H9 (cell line): ENCODE measurements around the gene KIF5A. TPM values are rescaled to one million over a fixed set of nuclear protein-coding genes. Genes with fewer than 3 reads are reported as not detected.

Experiments used
- DNase-seq: peaks from one replicate; pipeline ENCODE4 v3.0.0-alpha.2; 2017
- H2AFZ ChIP-seq: one replicate; pipeline ENCODE4 v1.6.1; 2013; ENCODE audit warnings: mild to moderate bottlenecking, low read length, control low read depth, moderate library complexity
- H2AK5ac ChIP-seq: 2 replicates; pipeline ENCODE4 v1.6.1; 2013; ENCODE audit warnings: low read length, control low read depth, mixed read lengths; ENCODE audit not compliant: insufficient read length
- H2BK120ac ChIP-seq: one replicate; pipeline ENCODE4 v1.6.1; 2013; ENCODE audit warnings: low read depth, mild to moderate bottlenecking, low read length, control low read depth, inconsistent platforms; ENCODE audit not compliant: poor library complexity, severe bottlenecking
- H2BK12ac ChIP-seq: 2 replicates; pipeline ENCODE4 v1.6.1; 2013; ENCODE audit warnings: low read length, control low read depth, mixed read lengths, low read depth; ENCODE audit not compliant: insufficient read length
- H2BK15ac ChIP-seq: 2 replicates; pipeline ENCODE4 v1.6.1; 2013; ENCODE audit warnings: low read depth, low read length, control low read depth
- H2BK20ac ChIP-seq: one replicate; pipeline ENCODE4 v1.6.1; 2013; ENCODE audit warnings: low read depth, mild to moderate bottlenecking, low read length, control low read depth, inconsistent platforms; ENCODE audit not compliant: poor library complexity, severe bottlenecking
- H2BK5ac ChIP-seq: 2 replicates; pipeline ENCODE4 v1.6.1; 2013; ENCODE audit warnings: low read length, control low read depth, mixed read lengths; ENCODE audit not compliant: insufficient read length
- H3K14ac ChIP-seq: 2 replicates; pipeline ENCODE4 v1.6.1; 2013; ENCODE audit warnings: low read length, control low read depth; ENCODE audit not compliant: insufficient read depth
- H3K18ac ChIP-seq: 2 replicates; pipeline ENCODE4 v1.6.1; 2013; ENCODE audit warnings: low read depth, mild to moderate bottlenecking, mixed read lengths, low read length, control low read depth; ENCODE audit not compliant: insufficient read length
- H3K23ac ChIP-seq: 2 replicates; pipeline ENCODE4 v1.6.1; 2013; ENCODE audit warnings: low read length, control low read depth, mixed read lengths, low read depth; ENCODE audit not compliant: insufficient read length
- H3K23me2 ChIP-seq: 2 replicates; pipeline ENCODE4 v1.6.1; 2013; ENCODE audit warnings: low read depth, mild to moderate bottlenecking, mixed read lengths, low read length, control low read depth; ENCODE audit not compliant: insufficient read length, poor library complexity, severe bottlenecking
- H3K27ac ChIP-seq: 2 replicates; pipeline ENCODE4 v1.5.1; 2013; ENCODE audit warnings: low read length, control low read depth, mixed read lengths, low read depth; ENCODE audit not compliant: insufficient read length
- H3K27me3 ChIP-seq: 2 replicates; pipeline ENCODE4 v1.6.1; 2013; ENCODE audit warnings: low read length, control low read depth, inconsistent platforms; ENCODE audit not compliant: insufficient read depth
- H3K4ac ChIP-seq: 2 replicates; pipeline ENCODE4 v1.6.1; 2013; ENCODE audit warnings: low read depth, mild to moderate bottlenecking, control low read depth, inconsistent platforms, low read length, moderate library complexity
- H3K4me1 ChIP-seq: 2 replicates; pipeline ENCODE4 v1.6.1; 2013; ENCODE audit warnings: low read length, control low read depth, inconsistent platforms; ENCODE audit not compliant: insufficient read depth
- H3K4me2 ChIP-seq: 2 replicates; pipeline ENCODE4 v1.6.1; 2013; ENCODE audit warnings: low read length, control low read depth, mixed read lengths; ENCODE audit not compliant: insufficient read length, insufficient read depth
- H3K56ac ChIP-seq: 2 replicates; pipeline ENCODE4 v1.6.1; 2013; ENCODE audit warnings: low read depth, mild to moderate bottlenecking, mixed read lengths, low read length, control low read depth; ENCODE audit not compliant: insufficient read length
- H3K79me1 ChIP-seq: 2 replicates; pipeline ENCODE4 v1.6.1; 2013; ENCODE audit warnings: low read depth, mild to moderate bottlenecking, moderate library complexity, low read length, control low read depth, inconsistent platforms; ENCODE audit not compliant: insufficient read depth, poor library complexity, severe bottlenecking
- H3K79me2 ChIP-seq: 2 replicates; pipeline ENCODE4 v1.6.1; 2013; ENCODE audit warnings: low read length, control low read depth, inconsistent platforms; ENCODE audit not compliant: insufficient read depth
- H3K9ac ChIP-seq: 2 replicates; pipeline ENCODE4 v1.6.1; 2013; ENCODE audit warnings: low read length, control low read depth, mixed read lengths; ENCODE audit not compliant: insufficient read length; ENCODE audit errors: extremely low read depth
- H3K9me3 ChIP-seq: one replicate; pipeline ENCODE4 v1.6.1; 2013; ENCODE audit warnings: low read depth, low read length, inconsistent platforms; ENCODE audit not compliant: control insufficient read depth
- H3T11ph ChIP-seq: one replicate; pipeline ENCODE4 v1.6.1; 2013; ENCODE audit warnings: mild to moderate bottlenecking, low read length, control low read depth, inconsistent platforms
- H4K20me1 ChIP-seq: one replicate; pipeline ENCODE4 v1.6.1; 2013; ENCODE audit not compliant: control insufficient read depth, insufficient read length, insufficient read depth
- H4K5ac ChIP-seq: 2 replicates; pipeline ENCODE4 v1.6.1; 2013; ENCODE audit warnings: low read depth, mild to moderate bottlenecking, mixed read lengths, low read length, control low read depth; ENCODE audit not compliant: insufficient read length
- H4K8ac ChIP-seq: replicated peaks from 2 replicates; pipeline ENCODE4 v1.6.1; 2013; ENCODE audit warnings: low read length, control low read depth, mixed read lengths, low read depth; ENCODE audit not compliant: insufficient read length
- H4K91ac ChIP-seq: 2 replicates; pipeline ENCODE4 v1.6.1; 2013; ENCODE audit warnings: low read depth, mild to moderate bottlenecking, moderate library complexity, mixed read lengths, low read length, control low read depth; ENCODE audit not compliant: insufficient read length
- H3K27ac Mint-ChIP-seq, 3 experiments: 2 replicates in 2 of 3; 3 replicates in 1 of 3; pipeline ENCODE4 v1.8.0; 2020 to 2021; ENCODE audit warnings: mixed read lengths in 3 of 3, mild to moderate bottlenecking in 1 of 3, moderate library complexity in 1 of 3
- H3K27me3 Mint-ChIP-seq: 2 replicates; pipeline ENCODE4 v1.8.0; 2021; ENCODE audit warnings: low read depth, mild to moderate bottlenecking, moderate library complexity, mixed read lengths
- H3K36me3 Mint-ChIP-seq, 3 experiments: 2 replicates in 2 of 3; 3 replicates in 1 of 3; pipeline ENCODE4 v1.8.0; 2020 to 2021; ENCODE audit warnings: low read depth in 3 of 3, mixed read lengths in 3 of 3; ENCODE audit not compliant: insufficient read depth in 1 of 3
- H3K4me1 Mint-ChIP-seq, 2 experiments: 2 replicates each; pipeline ENCODE4 v1.8.0; 2020; ENCODE audit warnings: mixed read lengths in 2 of 2
- H3K4me3 Mint-ChIP-seq, 2 experiments: 2 replicates in 1 of 2; 3 replicates in 1 of 2; pipeline ENCODE4 v1.8.0; 2020 to 2021; ENCODE audit warnings: mild to moderate bottlenecking in 2 of 2, mixed read lengths in 2 of 2, moderate library complexity in 1 of 2
- H3K9me3 Mint-ChIP-seq, 2 experiments: 2 replicates in 1 of 2; 3 replicates in 1 of 2; pipeline ENCODE4 v1.8.0; 2020; ENCODE audit warnings: mild to moderate bottlenecking in 2 of 2, mixed read lengths in 2 of 2, moderate library complexity in 1 of 2
- WGBS: extraction: QIAGEN DNeasy Blood & Tissue Kit; methylation state at CpG from one replicate; pipeline ENCODE4 v1.1.7; 2013; ENCODE audit warnings: missing lambda C conversion rate, low lambda C conversion rate, mixed read lengths; ENCODE audit not compliant: insufficient read length; ENCODE audit errors: extremely low coverage; 5-methylcytosine and 5-hydroxymethylcytosine counted together
- total RNA-seq: library from RNA; stranded (reverse); gene quantifications from 2 replicates; pipeline ENCODE4 v1.2.1, GENCODE V29; 2021
- TF ChIP-seq, protein P1 (sequence below): fragments of 200-600 bp; sonication (generic); conservative IDR thresholded peaks from 3 replicates; pipeline ENCODE4 v1.8.0; 2021; ENCODE audit warnings: antibody characterized with exemption, mild to moderate bottlenecking

The KIF5A gene
- total RNA-seq, 1 experiment from 2014 or later, result 18.5 TPM

DNA sequence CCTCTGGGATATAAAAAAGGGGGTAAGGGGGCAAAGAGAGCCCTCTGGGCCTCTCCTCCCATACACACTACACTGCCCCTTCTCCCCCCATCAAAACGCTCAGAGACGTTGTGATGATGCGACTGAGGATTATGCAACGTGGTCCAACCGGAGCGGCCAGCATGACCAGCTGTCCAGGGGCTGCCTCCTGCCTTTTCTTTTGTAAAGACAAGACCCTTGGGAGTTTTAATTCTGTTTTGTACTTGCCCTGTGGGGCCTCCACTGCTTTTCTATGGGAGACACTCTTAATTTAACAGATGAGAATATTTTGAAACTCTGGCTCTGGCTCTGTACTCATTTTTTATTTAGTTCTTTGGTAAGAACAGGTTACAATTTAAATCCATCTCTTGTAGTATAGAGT lies 20.0 kb upstream of the KIF5A start:
- Histone ChIP-seq H3K14ac (no peak overlapping the region), H3K4me2 (no peak overlapping the region), H3K23ac (no peak overlapping the region), H2AK5ac (no peak overlapping the region), H2BK15ac (no peak overlapping the region), H3K23me2 (no peaks in the 10 kb centered on the region), H2BK20ac (no peak overlapping the region), H2BK12ac (no peak overlapping the region), H2BK120ac (no peak overlapping the region), H3K56ac (no peak overlapping the region), H4K8ac (no peak overlapping the region), H3K18ac (no peak overlapping the region), H3K27me3 (no peaks in the 10 kb centered on the region), H2BK5ac (no peak overlapping the region), H3K4ac (no peak overlapping the region), H3K9ac (no peak overlapping the region), H4K91ac (no peak overlapping the region), H3K79me2 (no peaks in the 10 kb centered on the region), H2AFZ (no peak overlapping the region), H4K5ac (no peak overlapping the region), H3K4me1 (no peaks in the 10 kb centered on the region; the same call in 1 of the 2 replicates), H3T11ph (no peak overlapping the region), H3K27ac (no peak overlapping the region), H3K79me1 (no peaks in the 10 kb centered on the region), H4K20me1 (no peaks in the 10 kb centered on the region), H3K9me3 (no peaks in the 10 kb centered on the region)
- WGBS, result no CpG with 5 or more reads among the region's 6 CpGs
- TF ChIP-seq, protein P1, sequence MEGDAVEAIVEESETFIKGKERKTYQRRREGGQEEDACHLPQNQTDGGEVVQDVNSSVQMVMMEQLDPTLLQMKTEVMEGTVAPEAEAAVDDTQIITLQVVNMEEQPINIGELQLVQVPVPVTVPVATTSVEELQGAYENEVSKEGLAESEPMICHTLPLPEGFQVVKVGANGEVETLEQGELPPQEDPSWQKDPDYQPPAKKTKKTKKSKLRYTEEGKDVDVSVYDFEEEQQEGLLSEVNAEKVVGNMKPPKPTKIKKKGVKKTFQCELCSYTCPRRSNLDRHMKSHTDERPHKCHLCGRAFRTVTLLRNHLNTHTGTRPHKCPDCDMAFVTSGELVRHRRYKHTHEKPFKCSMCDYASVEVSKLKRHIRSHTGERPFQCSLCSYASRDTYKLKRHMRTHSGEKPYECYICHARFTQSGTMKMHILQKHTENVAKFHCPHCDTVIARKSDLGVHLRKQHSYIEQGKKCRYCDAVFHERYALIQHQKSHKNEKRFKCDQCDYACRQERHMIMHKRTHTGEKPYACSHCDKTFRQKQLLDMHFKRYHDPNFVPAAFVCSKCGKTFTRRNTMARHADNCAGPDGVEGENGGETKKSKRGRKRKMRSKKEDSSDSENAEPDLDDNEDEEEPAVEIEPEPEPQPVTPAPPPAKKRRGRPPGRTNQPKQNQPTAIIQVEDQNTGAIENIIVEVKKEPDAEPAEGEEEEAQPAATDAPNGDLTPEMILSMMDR, result no peak
- no peak for DNase-seq
- Mint-ChIP-seq H3K36me3 (peaks cover 26 to 83% (median 81%) of the 10 kb centered on the region in 3 experiments; a peak in 6 of 7 replicates), H3K4me3 (no peak overlapping the region), H3K27ac (peak overlapping the region in 1 of 3 experiments; percentile 45; a peak in 2 of 7 replicates), H3K9me3 (no peaks in the 10 kb centered on the region), H3K27me3 (no peaks in the 10 kb centered on the region), H3K4me1 (peaks cover 0 to 17% of the 10 kb centered on the region in 2 experiments; a peak in 2 of 4 replicates)
